Activated CD8-positive, alpha-beta memory T cell treated with anti-CD3 and anti-CD28 coated beads, Interleukin-2, amount 50 U/mL, for 48 hours (primary cell): ENCODE data around the gene KCNMB2.
"Not testable (repeated sequence)": the region's sequence is repeated elsewhere in the genome, so short reads cannot be mapped to it uniquely, and the experiment has no call there.

ENCODE experiments used
- DNase-seq: peaks from one replicate; pipeline ENCODE4 v3.0.0-alpha.2; 2020

The KCNMB2 gene

GRCh38 chr3:178826435-178827123, 290.3 kb downstream of the KCNMB2 start:
- DNase-seq, result no peak

GRCh38 chr3:178827285-178827856, 291.1 kb downstream of the KCNMB2 start:
- DNase-seq, result no peak

GRCh38 chr3:178833695-178834094, 297.5 kb downstream of the KCNMB2 start:
- no peak for DNase-seq

GRCh38 chr3:178835033-178835432, 298.8 kb downstream of the KCNMB2 start:
- DNase-seq, result no peak

- no peak for DNase-seq
These were observed 301.3 kb downstream of the KCNMB2 start for GRCh38 chr3:178837512-178837911.

GRCh38 chr3:178840586-178840985, 304.4 kb downstream of the KCNMB2 start:
- DNase-seq, result no peak

GRCh38 chr3:178841011-178841410, 304.8 kb downstream of the KCNMB2 start:
- no peak for DNase-seq

- no peak for DNase-seq
These were observed 308.7 kb downstream of the KCNMB2 start for GRCh38 chr3:178844916-178845315.

- no peak for DNase-seq
These were observed 309.3 kb downstream of the KCNMB2 start for GRCh38 chr3:178845420-178846118.

- DNase-seq, result no peak
These were observed 311.0 kb downstream of the KCNMB2 start for GRCh38 chr3:178847190-178847589.

- no peak for DNase-seq
These were observed 313.1 kb downstream of the KCNMB2 start for GRCh38 chr3:178849199-178849910.

GRCh38 chr3:178850450-178851190, 314.4 kb downstream of the KCNMB2 start:
- no peak for DNase-seq

- no peak for DNase-seq
These were observed 315.3 kb downstream of the KCNMB2 start for GRCh38 chr3:178851564-178851963.

- no peak for DNase-seq
These were observed 320.6 kb downstream of the KCNMB2 start for GRCh38 chr3:178856804-178857203.

GRCh38 chr3:178859386-178859785, 323.1 kb downstream of the KCNMB2 start:
- no peak for DNase-seq

GRCh38 chr3:178859900-178860436, 323.7 kb downstream of the KCNMB2 start:
- not testable (repeated sequence) for DNase-seq

GRCh38 chr3:178868681-178869080, 332.4 kb downstream of the KCNMB2 start:
- DNase-seq, result no peak

GRCh38 chr3:178870085-178870484, 333.8 kb downstream of the KCNMB2 start:
- DNase-seq, result no peak

GRCh38 chr3:178875157-178875556, 338.9 kb downstream of the KCNMB2 start:
- no peak for DNase-seq

GRCh38 chr3:178875836-178876235, 339.6 kb downstream of the KCNMB2 start:
- no peak for DNase-seq

- DNase-seq, result no peak
These were observed 344.0 kb downstream of the KCNMB2 start for GRCh38 chr3:178880274-178880673.
